Activated naive CD8-positive, alpha-beta T cell treated with anti-CD3 and anti-CD28 coated beads for 36 hours (primary cell): ENCODE measurements around the gene LRRC4C. TPM values are rescaled to one million over a fixed set of nuclear protein-coding genes. Genes with fewer than 3 reads are reported as not detected.
"Not testable (repeated sequence)": the region's sequence is repeated elsewhere in the genome, so short reads cannot be mapped to it uniquely, and the experiment has no call there.

Experiments
- DNase-seq: peaks from one replicate; pipeline ENCODE4 v3.0.0; 2021
- H3K27ac Mint-ChIP-seq: one replicate; pipeline ENCODE4 v1.8.0; 2022; ENCODE audit warnings: mild to moderate bottlenecking, moderate library complexity, mixed read lengths
- H3K27me3 Mint-ChIP-seq: one replicate; pipeline ENCODE4 v1.8.0; 2022; ENCODE audit warnings: mild to moderate bottlenecking, mixed read lengths
- H3K36me3 Mint-ChIP-seq: one replicate; pipeline ENCODE4 v1.8.0; 2021; ENCODE audit warnings: mild to moderate bottlenecking, mixed read lengths
- H3K4me1 Mint-ChIP-seq: one replicate; pipeline ENCODE4 v1.8.0; 2021; ENCODE audit warnings: mixed read lengths
- H3K4me3 Mint-ChIP-seq: one replicate; pipeline ENCODE4 v1.8.0; 2022; ENCODE audit warnings: mild to moderate bottlenecking, moderate library complexity, mixed read lengths
- H3K9me3 Mint-ChIP-seq: one replicate; pipeline ENCODE4 v1.8.0; 2022; ENCODE audit warnings: mixed read lengths
- total RNA-seq, 2 experiments: library from RNA; stranded (reverse); gene quantifications; one replicate each; pipeline ENCODE4 v1.2.3, GENCODE V29; 2021

LRRC4C gene
- total RNA-seq, 2 experiments from 2014 or later = not detected

GRCh38 chr11:40567392-40567791 lies 892.1 kb downstream of the LRRC4C start:
- no peak for DNase-seq
- Mint-ChIP-seq H3K4me3 (no peak overlapping the region), H3K9me3 (peaks cover 7% of the 10 kb centered on the region), H3K27ac (no peak overlapping the region), H3K27me3 (no peaks in the 10 kb centered on the region), H3K4me1 (no peaks in the 10 kb centered on the region), H3K36me3 (no peaks in the 10 kb centered on the region)

GRCh38 chr11:40544162-40544561 lies 915.3 kb downstream of the LRRC4C start:
- DNase-seq = no peak
- no peak overlapping the region for H3K27ac Mint-ChIP-seq
- H3K4me3 Mint-ChIP-seq = no peak overlapping the region
- H3K4me1 Mint-ChIP-seq = no peaks in the 10 kb centered on the region
- peaks cover 12% of the 10 kb centered on the region for H3K9me3 Mint-ChIP-seq
- H3K27me3 Mint-ChIP-seq = no peaks in the 10 kb centered on the region
- no peaks in the 10 kb centered on the region for H3K36me3 Mint-ChIP-seq

- H3K27me3 Mint-ChIP-seq = no peaks in the 10 kb centered on the region
- H3K36me3 Mint-ChIP-seq = no peaks in the 10 kb centered on the region
Observed at GRCh38 chr11:40542821-40543220, 916.6 kb downstream of the LRRC4C start.

GRCh38 chr11:40537734-40538133 lies 921.7 kb downstream of the LRRC4C start:
- no peak overlapping the region for H3K4me3 Mint-ChIP-seq
- H3K4me1 Mint-ChIP-seq = no peaks in the 10 kb centered on the region
- DNase-seq = no peak
- H3K36me3 Mint-ChIP-seq = no peaks in the 10 kb centered on the region
- peaks cover 13% of the 10 kb centered on the region for H3K9me3 Mint-ChIP-seq
- no peaks in the 10 kb centered on the region for H3K27me3 Mint-ChIP-seq
- H3K27ac Mint-ChIP-seq = no peak overlapping the region

More at GRCh38 chr11:40542821-40543220, 916.6 kb downstream of the LRRC4C start:
- no peak for DNase-seq
- Mint-ChIP-seq H3K4me3 (no peak overlapping the region), H3K9me3 (peaks cover 11% of the 10 kb centered on the region), H3K4me1 (no peaks in the 10 kb centered on the region), H3K27ac (no peak overlapping the region)

GRCh38 chr11:40522080-40522479 lies 937.4 kb downstream of the LRRC4C start:
- H3K27me3 Mint-ChIP-seq, H3K27ac Mint-ChIP-seq, H3K4me1 Mint-ChIP-seq, H3K4me3 Mint-ChIP-seq, DNase-seq, H3K36me3 Mint-ChIP-seq: not testable (repeated sequence)
- peaks cover 12% of the 10 kb centered on the region for H3K9me3 Mint-ChIP-seq

- H3K27ac Mint-ChIP-seq = no peak overlapping the region
- H3K4me3 Mint-ChIP-seq = no peak overlapping the region
- no peaks in the 10 kb centered on the region for H3K4me1 Mint-ChIP-seq
- no peak for DNase-seq
- H3K27me3 Mint-ChIP-seq = no peaks in the 10 kb centered on the region
- H3K36me3 Mint-ChIP-seq = no peaks in the 10 kb centered on the region
- H3K9me3 Mint-ChIP-seq = peaks cover 15% of the 10 kb centered on the region
Observed at GRCh38 chr11:40517122-40517521, 942.3 kb downstream of the LRRC4C start.

- H3K9me3 Mint-ChIP-seq = peaks cover 20% of the 10 kb centered on the region
- no peaks in the 10 kb centered on the region for H3K4me1 Mint-ChIP-seq
- H3K4me3 Mint-ChIP-seq = no peak overlapping the region
- no peak overlapping the region for H3K27ac Mint-ChIP-seq
- no peaks in the 10 kb centered on the region for H3K36me3 Mint-ChIP-seq
- DNase-seq = no peak
- no peaks in the 10 kb centered on the region for H3K27me3 Mint-ChIP-seq
Observed at GRCh38 chr11:40514124-40514523, 945.3 kb downstream of the LRRC4C start.

- Mint-ChIP-seq H3K27me3 (no peaks in the 10 kb centered on the region), H3K36me3 (no peaks in the 10 kb centered on the region), H3K9me3 (peaks cover 18% of the 10 kb centered on the region), H3K4me3 (no peak overlapping the region), H3K4me1 (no peaks in the 10 kb centered on the region), H3K27ac (no peak overlapping the region)
- DNase-seq = no peak
Observed at GRCh38 chr11:40513281-40513680, 946.2 kb downstream of the LRRC4C start.

GRCh38 chr11:40508303-40508702 lies 951.1 kb downstream of the LRRC4C start:
- Mint-ChIP-seq H3K4me3 (no peak overlapping the region), H3K27me3 (no peaks in the 10 kb centered on the region), H3K27ac (no peak overlapping the region), H3K4me1 (no peaks in the 10 kb centered on the region), H3K36me3 (no peaks in the 10 kb centered on the region), H3K9me3 (peaks cover 13% of the 10 kb centered on the region)
- DNase-seq = no peak

- DNase-seq = no peak
- H3K4me3 Mint-ChIP-seq = no peak overlapping the region
Observed at GRCh38 chr11:40506226-40506625, 953.2 kb downstream of the LRRC4C start.

GRCh38 chr11:40491341-40491740 lies 968.1 kb downstream of the LRRC4C start:
- H3K4me1 Mint-ChIP-seq = no peaks in the 10 kb centered on the region
- no peak overlapping the region for H3K4me3 Mint-ChIP-seq
- DNase-seq = no peak
- H3K9me3 Mint-ChIP-seq = peaks cover 3% of the 10 kb centered on the region
- no peak overlapping the region for H3K27ac Mint-ChIP-seq
- no peaks in the 10 kb centered on the region for H3K36me3 Mint-ChIP-seq
- no peaks in the 10 kb centered on the region for H3K27me3 Mint-ChIP-seq

More at GRCh38 chr11:40506226-40506625, 953.2 kb downstream of the LRRC4C start:
- no peak overlapping the region for H3K27ac Mint-ChIP-seq
- no peaks in the 10 kb centered on the region for H3K36me3 Mint-ChIP-seq
- H3K27me3 Mint-ChIP-seq = no peaks in the 10 kb centered on the region
- peaks cover 20% of the 10 kb centered on the region for H3K9me3 Mint-ChIP-seq
- no peaks in the 10 kb centered on the region for H3K4me1 Mint-ChIP-seq

- H3K9me3 Mint-ChIP-seq = peaks cover 13% of the 10 kb centered on the region
- no peak overlapping the region for H3K4me3 Mint-ChIP-seq
- no peaks in the 10 kb centered on the region for H3K36me3 Mint-ChIP-seq
- H3K27ac Mint-ChIP-seq = no peak overlapping the region
- no peak for DNase-seq
- no peaks in the 10 kb centered on the region for H3K27me3 Mint-ChIP-seq
- no peaks in the 10 kb centered on the region for H3K4me1 Mint-ChIP-seq
Observed at GRCh38 chr11:40467771-40468170, 991.7 kb downstream of the LRRC4C start.

GRCh38 chr11:40445391-40445790 lies 1014.1 kb downstream of the LRRC4C start:
- no peak overlapping the region for H3K27ac Mint-ChIP-seq

GRCh38 chr11:40444151-40444550 lies 1015.3 kb downstream of the LRRC4C start:
- no peaks in the 10 kb centered on the region for H3K36me3 Mint-ChIP-seq
- H3K27me3 Mint-ChIP-seq = no peaks in the 10 kb centered on the region
- peaks cover 3% of the 10 kb centered on the region for H3K9me3 Mint-ChIP-seq
- H3K27ac Mint-ChIP-seq = no peak overlapping the region
- H3K4me3 Mint-ChIP-seq = no peak overlapping the region
- DNase-seq = no peak
- H3K4me1 Mint-ChIP-seq = no peaks in the 10 kb centered on the region

More at GRCh38 chr11:40445391-40445790, 1014.1 kb downstream of the LRRC4C start:
- H3K4me3 Mint-ChIP-seq = no peak overlapping the region
- H3K36me3 Mint-ChIP-seq = no peaks in the 10 kb centered on the region
- H3K27me3 Mint-ChIP-seq = no peaks in the 10 kb centered on the region
- no peaks in the 10 kb centered on the region for H3K4me1 Mint-ChIP-seq
- peaks cover 3% of the 10 kb centered on the region for H3K9me3 Mint-ChIP-seq
- no peak for DNase-seq

- Mint-ChIP-seq H3K4me3 (no peak overlapping the region), H3K36me3 (no peaks in the 10 kb centered on the region), H3K27ac (no peak overlapping the region), H3K9me3 (peaks cover 2% of the 10 kb centered on the region), H3K27me3 (no peaks in the 10 kb centered on the region), H3K4me1 (no peaks in the 10 kb centered on the region)
- no peak for DNase-seq
Observed at GRCh38 chr11:40435344-40435743, 1024.1 kb downstream of the LRRC4C start.

GRCh38 chr11:40434926-40435325 lies 1024.5 kb downstream of the LRRC4C start:
- H3K4me1 Mint-ChIP-seq = no peaks in the 10 kb centered on the region
- H3K27ac Mint-ChIP-seq = no peak overlapping the region

GRCh38 chr11:40432358-40432757 lies 1027.1 kb downstream of the LRRC4C start:
- H3K4me1 Mint-ChIP-seq = no peaks in the 10 kb centered on the region
- DNase-seq = no peak
- no peak overlapping the region for H3K27ac Mint-ChIP-seq
- H3K4me3 Mint-ChIP-seq = no peak overlapping the region
- peaks cover 2% of the 10 kb centered on the region for H3K9me3 Mint-ChIP-seq
- no peaks in the 10 kb centered on the region for H3K36me3 Mint-ChIP-seq
- no peaks in the 10 kb centered on the region for H3K27me3 Mint-ChIP-seq

More at GRCh38 chr11:40434926-40435325, 1024.5 kb downstream of the LRRC4C start:
- Mint-ChIP-seq H3K27me3 (no peaks in the 10 kb centered on the region), H3K36me3 (no peaks in the 10 kb centered on the region), H3K9me3 (peaks cover 2% of the 10 kb centered on the region), H3K4me3 (no peak overlapping the region)
- no peak for DNase-seq
